Amniotic stem cell (primary cell): ENCODE data around the gene FGA.
"Not testable (repeated sequence)": the region's sequence is repeated elsewhere in the genome, so short reads cannot be mapped to it uniquely, and the experiment has no call there.

Experiments
- DNase-seq: peaks from one replicate; lab custom pipeline; 2025; lab: John Stamatoyannopoulos, UW

The FGA gene

DNA sequence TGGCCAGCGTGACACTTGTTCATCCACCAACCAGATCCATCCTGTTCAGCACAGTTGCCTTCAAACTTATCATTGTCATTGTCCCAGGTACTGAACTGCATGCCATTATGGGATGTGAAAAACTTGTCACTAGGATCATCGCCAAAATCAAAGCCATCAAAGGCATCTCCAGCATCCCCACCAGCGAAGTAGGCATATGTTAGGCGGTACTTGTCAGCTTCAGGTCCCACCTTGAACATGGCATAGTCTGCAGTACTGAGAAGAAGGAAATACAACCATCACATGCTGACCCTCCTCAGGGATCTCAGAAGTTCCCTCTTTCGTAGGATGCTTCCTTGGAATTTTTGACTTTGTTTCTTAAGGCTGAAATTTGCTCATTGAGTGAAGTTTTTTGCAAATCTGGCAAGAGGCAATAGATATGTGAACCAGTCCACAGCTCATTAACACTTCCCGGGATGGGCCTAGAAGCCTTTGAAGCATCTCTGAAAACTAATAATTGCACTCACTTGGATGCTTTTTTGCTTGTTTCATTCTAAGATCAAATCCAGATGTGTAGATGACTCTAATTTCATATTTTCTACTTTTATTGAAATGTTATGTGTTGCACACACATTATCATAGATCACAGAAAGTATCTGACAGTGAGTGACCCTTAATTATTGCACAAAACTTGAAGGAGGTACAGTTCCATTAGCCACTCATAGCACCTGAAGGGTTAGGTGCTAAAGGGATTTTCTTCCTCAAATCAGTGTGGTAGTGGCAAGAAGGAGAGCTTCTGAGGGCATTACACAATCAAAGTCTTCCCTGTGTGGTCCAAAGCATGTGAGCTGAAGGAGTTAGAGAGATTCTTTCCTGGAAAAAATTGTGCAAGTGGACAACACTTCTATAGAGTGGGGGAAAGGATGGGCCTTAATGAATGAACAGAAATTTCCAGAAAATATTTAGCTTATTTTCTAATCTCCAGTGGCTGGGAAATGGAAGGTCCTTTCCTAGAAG is 16.5 kb upstream of the FGA start:
- DNase-seq = no peak

DNA sequence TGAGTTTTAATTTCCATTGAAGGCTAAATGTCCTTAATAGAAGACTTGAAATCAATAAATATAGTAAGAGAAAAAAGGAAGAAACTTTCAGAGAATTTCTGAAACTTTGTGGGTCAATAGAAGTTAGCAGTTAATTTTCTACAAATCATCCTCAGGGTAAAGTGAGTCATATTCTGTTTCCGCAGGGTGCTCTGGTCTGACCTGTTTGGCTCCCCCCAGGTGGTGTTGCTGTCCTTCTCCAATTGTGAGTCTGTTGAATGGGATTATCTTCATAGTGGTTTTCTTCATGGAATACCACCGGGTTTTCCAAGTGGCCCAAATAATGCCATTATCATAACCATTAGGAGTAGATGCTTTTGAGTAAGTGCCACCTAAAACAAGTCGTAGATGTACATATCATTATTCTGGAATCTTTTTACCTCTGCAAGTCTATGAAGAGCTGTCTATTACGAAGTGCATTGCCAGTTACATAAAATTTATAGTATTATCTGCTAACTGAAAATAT is 14.2 kb upstream of the FGA start:
- no peak for DNase-seq

DNA sequence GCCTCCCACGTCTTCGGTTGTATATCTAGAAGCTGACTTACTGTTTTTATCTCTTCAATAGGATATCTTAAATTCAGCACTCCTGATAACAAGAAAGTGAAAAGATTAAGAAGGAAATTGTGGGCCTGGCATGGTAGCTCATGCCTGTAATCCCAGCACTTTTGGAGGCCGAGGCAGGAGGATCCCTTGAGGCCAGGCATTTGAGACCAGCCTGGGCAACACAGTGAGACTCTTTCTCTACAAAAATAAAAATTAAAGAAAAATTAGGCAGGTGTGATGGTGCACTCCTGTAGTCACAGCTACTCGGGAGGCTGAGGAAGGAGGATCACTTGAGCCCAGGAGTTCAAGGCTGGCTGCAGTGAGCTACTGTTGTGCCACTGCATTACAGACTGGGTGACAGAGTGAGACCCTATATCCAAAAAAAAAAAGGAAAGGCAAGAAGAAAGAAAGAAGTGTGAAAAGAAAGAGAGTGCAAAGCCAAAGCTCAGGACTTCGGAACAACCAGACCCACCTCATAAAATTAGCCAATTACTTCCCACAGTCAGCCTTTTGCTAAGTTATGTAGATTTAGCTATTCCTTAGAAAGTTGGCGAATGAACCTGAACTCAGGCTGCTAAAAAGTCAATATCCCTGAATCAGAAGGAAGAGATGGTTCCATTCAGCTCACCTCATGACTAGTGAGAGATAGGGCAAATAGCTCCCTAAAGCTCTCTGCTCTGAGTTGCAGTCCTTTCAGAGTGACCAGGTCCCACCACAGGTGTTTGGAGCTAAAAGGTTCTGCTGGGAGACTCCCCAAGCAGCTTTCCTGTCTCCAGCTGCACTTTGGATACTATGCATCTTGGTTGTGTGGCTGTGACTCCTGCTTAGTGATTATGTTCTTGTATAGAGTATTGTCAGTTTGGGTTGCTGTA is 12.7 kb upstream of the FGA start:
- DNase-seq = no peak

DNA sequence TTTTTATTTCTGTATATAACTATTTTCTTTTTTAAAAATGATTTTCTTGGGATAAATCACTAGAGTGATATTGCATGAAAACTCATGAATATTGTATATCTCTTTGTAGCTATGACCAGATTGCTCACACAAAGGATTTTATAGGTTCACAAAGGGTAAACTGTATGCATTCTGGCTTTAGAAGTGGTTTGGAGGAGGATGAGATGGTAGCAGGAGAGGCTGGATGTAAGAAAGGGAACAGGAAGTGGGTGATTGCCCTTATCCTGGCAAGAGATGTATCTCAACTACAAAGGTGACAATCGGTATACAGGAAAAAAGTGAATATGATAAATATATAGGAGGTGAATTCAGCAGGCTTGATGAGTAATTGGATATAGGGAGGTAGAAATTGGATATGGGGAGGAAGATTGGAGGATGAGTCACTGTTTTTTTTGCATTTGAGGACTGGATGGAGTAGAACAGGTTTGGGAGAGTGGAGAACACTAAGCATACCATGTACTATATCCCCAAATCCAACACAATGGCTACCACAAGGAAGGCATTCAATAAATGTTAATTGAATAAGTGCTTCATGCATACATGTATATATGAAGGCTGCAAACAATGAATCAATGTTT is 12.0 kb upstream of the FGA start:
- no peak for DNase-seq

DNA sequence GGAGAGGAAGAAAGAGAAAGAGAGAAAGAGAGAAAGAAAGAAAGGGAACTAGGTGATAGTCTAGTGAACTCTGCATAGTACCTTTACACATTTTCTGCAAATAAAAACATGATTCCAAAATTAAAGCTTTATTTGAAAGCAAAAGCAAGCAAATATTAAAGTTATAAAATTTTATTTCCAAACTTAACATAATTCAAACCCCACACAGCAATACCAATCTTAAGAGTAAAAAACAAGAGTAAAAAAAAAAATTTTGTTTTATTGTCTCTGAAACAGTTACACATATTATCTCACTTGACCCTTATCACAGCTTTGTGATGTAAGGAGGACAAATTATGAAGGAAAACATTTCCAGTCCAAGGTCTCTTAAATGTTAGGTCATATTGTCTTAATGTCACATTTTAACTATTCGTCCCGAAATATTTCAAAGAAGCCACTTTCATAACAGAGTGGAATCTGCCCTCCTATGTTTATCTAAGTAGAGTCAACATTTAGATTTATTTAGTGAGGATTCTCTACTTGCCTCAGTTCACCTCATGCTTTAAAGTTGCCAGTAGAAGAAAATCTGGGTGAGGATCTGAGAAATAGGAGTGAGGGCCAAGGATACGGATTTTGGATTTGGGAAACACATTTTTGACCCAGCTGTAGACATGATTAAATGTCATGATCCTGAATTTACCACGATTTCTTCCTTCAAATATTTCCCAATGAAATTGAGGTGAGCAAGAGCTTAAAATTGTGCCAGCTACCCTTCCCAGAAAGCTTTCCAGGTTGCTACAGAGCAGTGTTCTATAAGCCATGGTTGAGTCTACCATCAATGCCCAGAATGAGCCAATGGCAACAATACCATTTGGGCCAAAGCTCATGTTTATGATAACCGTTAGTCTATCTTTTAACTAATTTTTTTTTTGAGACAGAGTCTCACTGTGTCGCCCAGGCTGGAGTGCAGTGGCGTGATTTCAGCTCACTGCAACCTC is 7.5 kb upstream of the FGA start:
- no peak for DNase-seq

DNA sequence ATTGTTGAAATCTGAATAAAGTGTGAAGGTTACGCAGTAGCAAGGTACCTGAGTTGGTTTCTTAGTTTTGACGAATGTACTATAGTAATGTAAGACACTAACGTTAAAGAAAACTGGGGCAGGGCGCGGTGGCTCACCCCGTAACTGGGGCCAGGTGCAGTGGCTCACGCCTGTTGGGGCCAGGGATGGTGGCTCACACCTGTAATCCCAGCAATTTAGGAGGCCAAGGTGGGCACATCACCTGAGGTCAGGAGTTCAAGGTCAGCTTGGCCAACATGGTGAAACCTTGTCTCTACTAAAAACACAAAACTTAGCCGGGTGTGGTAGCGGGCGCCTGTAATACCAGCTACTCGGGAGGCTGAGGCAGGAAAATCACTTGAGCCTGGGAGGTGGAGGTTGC is 6.7 kb upstream of the FGA start:
- DNase-seq = not testable (repeated sequence)

DNA sequence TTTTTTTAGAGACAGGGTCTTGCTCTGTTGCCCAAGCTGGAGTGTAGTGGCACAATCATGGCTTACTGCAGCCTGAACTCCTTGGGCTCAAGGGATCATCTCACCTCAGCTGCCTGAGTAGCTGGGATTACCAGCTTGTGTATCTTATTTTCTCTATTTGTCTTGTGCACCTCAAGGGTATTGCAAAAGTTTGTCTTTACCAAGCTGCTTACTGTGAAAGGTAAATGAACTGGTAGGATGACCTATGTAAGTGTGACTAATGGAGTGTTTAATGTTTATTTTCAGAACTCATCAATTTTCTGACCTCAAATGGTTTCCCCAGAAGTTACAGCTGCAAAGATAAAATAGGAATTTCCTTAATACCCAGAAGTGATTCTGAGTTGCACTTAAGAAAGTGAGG is 5.3 kb upstream of the FGA start:
- DNase-seq = no peak

DNA sequence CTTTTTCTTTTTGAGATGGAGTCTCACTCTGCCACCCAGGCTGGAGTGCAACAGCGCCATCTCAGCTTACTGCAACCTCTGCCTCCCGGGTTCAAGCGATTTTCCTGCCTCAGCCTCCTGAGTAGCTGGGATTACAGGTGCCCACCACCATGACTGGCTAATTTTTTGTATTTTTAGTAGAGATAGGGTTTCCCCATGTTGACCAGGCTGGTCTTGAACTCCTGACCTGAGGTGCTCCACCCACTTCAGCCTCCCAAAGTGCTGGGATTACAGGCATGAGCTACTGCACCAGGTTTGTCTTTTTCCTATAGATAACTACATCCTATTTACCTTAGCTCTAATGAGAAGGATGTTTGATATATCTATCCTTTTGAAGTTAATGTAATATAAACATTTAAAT is 3.8 kb upstream of the FGA start:
- not testable (repeated sequence) for DNase-seq

DNA sequence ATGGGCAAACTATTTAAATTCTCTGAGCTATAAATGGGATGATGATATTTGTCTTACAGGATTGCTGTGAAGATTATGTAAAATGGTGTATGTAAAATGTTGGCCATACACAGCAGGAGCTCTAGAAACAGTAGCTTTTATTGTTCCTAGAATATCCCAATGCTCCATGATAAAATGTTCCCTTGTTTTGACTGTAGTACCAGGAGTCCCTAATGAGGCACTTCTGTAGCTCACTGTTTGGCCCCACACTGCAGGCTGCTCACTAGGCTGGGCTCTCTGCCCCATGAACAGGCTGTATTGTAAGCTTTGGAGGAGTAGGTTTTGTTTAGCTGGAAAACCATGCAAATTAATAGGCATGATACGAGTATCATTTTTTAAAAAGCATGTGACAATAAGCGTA is 3.3 kb upstream of the FGA start:
- no peak for DNase-seq

DNA sequence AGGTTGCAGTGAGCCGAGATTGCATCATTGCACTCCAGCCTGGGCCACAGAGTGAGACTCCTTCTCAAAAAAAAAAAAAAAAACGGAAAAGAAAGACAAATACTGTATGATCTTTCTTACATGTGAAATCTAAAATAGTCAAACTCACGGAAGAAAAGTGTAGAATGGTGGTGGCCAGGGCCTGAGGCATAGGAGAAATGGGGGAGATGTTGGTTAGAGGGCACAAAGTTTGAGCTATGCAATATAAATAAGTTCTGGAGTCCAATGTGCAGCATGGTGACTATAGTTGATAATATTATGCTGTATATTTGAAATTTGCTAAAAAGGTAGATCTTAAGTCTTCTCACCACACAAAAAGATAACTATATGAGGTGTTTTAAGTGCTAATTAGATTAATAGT is 1.3 kb upstream of the FGA start:
- DNase-seq = no peak

DNA sequence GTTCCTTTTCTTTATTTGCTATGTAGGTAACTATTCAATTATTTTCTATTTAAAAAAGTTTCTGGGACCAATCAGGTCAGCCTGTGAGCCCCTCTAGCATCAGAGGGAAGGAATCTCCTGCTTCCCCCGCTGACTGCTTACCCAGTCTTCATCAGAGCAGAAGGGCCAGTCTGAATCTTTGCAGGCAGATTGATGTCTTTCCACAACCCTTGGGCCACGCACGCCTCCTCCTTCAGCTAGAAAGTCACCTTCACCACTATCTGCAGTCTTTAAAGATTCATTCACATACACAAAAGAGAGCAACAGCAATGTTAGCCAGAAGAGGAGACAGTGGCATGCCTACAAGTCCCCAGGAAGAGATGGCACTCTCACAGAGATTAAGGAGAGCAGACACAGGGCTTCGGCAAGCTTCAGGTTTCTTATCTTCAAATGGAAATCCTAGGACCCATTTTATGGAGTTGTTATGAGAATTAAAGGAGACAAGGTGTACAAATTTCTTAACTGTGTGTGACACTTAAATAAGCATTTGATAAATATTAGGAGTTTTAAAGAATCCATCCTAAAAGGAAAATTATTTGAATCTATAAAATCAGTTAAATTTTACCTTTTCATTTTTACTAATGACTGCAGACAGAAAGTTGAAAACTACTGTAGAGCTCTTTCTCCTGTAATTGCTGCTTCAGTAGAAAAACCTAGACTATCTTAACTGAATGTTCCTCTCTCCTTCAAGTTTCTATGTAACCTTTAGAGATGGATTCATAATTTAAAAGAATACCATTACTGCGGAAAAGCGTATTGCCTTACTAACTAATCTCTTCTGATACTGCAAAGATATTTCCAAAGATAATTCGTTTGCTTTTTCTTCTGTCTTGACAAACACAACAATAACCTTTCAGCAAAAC is 995 bp downstream of the FGA start:
- no peak for DNase-seq

DNA sequence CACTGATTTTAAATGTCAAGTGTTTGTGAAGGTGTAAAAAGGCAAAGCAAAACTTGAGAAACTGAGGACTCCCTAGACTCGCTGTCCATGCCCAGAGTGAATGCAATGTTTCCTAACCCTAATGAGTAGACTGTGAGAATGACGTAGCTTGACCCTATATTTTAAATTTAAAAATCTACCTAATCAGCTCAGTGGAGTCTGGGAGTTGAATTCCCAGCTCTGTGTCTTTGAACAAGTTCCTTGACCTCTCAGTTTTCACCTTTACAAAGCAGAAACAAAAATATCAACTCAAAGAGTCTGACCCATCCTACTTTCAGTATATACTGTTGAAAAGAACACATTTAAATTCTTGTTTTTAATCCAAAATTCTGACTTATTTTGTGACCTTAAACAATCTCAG is 2.3 kb downstream of the FGA start:
- no peak for DNase-seq

DNA sequence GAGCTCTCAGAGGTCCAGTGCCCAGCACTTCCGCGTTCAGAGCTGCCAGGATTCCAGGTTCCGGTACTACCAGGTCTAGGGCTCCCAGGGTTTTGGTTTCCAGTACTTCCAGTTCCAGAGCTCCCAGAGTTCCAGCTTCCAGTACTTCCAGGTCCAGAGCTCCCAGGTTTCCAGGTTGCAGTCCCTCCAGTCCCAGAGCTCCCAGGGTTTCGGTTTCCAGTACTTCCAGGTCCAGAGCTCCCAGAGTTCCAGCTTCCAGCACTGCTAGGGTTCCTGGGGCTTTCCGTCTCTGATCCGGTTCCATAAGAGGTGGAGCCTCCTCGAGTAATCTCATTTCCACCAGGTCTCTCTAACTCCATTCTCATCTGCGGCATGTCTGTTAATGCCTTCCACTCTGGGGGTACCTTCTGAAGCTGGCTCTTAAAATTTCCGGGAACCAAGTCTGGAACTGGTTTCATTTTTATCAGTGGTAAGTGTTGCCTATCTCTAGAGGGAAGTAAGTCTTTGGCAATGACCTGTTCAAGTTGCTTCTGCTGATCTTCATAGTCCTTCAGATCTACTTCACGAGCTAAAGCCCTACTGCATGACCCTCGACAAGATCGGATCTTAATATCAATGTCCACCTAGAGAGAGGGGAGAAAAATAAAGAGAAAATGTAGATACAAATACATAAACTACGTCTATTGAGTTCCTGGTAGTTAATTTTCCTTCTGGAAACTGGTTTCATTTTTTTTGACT is 4.1 kb downstream of the FGA start:
- no peak for DNase-seq

DNA sequence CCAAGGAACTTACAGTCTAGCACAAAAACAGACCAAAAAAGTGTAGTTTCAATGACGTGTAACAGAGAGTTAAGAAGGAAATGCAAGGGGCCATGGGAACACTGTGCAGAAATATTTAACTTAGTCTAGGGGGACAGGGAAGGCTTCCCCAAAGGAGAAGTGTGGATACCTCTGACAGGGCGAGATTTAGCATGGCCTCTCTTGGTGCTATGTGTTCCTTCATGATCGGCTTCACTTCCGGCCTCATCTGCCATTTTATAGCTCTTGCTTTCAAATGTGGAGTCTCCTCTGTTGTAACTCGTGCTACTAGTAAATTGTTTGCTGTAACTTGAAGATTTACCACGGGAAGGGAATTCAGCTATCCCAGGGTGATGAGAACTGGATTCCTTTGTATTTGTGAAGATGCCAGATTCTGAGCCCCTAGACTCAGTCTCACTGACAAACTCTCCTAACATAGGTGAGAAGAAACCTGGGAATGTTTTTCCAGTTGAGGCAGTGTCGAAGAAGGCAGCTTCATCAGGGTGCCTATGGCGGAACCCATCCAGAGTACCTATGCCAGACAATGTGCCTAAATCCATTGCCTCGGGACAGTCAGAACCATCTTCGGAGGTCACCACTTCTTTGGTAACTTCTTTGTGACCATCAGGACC is 5.0 kb downstream of the FGA start:
- no peak for DNase-seq

DNA sequence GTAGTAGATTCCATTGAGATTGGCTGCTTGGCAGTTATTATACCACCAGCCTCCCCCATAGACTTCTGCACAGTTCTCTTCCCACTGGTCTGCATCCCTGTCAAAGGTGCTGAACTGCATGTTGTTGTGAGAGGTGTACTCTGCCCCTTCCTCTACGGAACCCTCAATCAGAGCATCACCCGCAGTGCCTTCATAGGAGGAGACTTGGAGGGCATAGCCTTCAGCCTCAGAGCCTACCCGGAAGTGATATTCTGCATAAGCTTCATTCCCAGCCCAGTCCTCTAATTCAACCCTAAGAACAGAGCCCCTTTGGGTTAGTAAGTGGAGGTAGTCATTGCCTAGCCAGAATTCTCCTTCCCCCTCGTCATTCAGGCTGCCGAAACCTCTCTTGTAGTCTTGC is 6.3 kb downstream of the FGA start:
- DNase-seq = no peak

DNA sequence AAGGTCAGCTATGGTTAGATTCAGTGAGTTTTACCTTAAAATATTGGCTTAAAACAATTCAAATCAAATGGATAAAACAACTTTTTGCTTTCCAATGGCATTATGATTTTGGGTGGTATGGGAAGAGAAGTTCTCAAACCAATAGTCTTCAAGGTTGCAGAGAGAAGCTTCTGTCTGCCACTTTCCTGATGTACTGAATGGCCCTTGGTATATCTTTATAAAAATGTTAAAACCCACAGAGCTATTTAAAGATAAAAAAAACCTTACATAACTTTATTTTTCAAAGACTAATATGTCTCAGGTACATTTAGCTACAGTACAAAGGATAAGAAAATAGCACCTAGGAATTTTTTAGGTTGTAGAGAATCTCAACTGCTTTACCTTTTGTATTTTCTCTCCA is 6.9 kb downstream of the FGA start:
- no peak for DNase-seq

DNA sequence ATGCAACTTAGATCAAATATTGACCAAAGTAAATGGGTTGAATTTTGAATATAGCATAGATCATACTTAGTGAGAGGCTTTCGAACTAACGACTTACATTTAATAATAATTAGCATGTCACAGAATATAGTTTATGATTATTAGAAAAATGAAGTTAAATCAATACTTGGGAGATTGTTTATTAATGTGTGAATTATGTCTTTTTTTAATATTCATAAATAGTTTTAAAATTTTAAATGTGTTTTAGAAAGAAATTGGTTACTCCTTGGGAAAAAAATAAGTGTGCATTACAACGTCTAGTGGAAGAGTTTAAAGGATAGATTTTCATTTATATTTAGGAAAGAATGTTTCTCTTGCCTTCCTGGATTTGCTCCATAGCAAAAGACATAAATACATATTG is 7.3 kb downstream of the FGA start:
- DNase-seq = no peak

DNA sequence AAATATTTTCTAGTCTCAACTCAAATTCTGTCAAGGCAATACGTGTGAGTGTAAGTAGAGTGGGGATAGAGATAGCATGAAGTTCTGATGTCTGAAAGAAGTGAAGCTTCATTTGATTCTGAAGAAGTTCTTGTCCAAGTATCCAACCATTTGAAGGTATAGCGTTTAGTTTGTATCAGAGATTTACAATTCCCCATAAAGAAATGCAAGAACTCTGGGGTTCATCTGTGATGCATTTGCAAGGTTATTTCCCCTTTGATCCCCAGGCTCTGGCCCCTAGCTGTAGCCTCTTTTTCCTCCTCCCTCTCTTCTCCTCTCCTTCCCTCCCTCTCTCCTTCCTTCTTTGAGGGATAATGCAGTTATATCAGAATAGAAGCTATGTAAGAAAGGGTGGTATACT is 7.8 kb downstream of the FGA start:
- no peak for DNase-seq

DNA sequence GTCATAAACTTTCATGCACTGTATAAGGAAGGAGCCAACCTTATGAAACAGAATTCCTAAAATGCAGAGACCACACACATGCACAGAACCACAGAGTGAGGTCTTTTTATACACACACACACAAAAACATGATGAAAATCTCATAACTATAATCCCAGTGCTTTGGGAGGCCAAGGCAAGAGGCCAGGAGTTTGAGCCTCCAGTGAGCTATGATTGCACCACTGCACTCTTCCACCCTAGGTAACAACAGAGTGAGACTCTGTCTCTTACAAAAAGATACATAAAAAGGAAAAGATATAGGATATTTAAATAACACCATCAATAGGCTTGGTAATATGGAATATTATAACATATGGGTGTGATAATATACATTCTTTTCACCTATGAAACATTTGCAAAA is 10.6 kb downstream of the FGA start:
- no peak for DNase-seq
